CD14-positive monocyte (primary cell): ENCODE data around the gene PACC1. TPM values are rescaled to one million over a fixed set of nuclear protein-coding genes. Genes with fewer than 3 reads are reported as not detected.

ENCODE experiments used
- DNase-seq, 3 donors: peaks; one replicate each; pipeline ENCODE4 v3.0.0-alpha.2; 2011 to 2022
- H2AFZ ChIP-seq: 2 replicates; pipeline ENCODE4 v1.6.0; 2012; ENCODE audit warnings: mild to moderate bottlenecking, low read depth, low read length, inconsistent platforms; ENCODE audit not compliant: insufficient read depth, poor library complexity, severe bottlenecking
- H3K27ac ChIP-seq, 2 donors: 1 replicate in 1 of 2; 2 replicates in 1 of 2; pipeline ENCODE4 v1.5.1; 2012 to 2013; ENCODE audit warnings: low read length in 2 of 2, control low read depth in 1 of 2, inconsistent platforms in 1 of 2, low read depth in 1 of 2, mild to moderate bottlenecking in 1 of 2
- H3K27me3 ChIP-seq, 2 donors: one replicate each; pipeline versions ENCODE4 v1.6.0 to v1.6.1; 2011 to 2013; ENCODE audit warnings: low read length in 2 of 2; ENCODE audit not compliant: control insufficient read depth in 2 of 2, insufficient read depth in 2 of 2
- H3K36me3 ChIP-seq, 2 donors: replicated peaks in 1 of 2; 1 replicate in 1 of 2; 2 replicates in 1 of 2; pipeline versions ENCODE4 v1.5.1 to v1.6.1; 2012 to 2013; ENCODE audit warnings: low read length in 2 of 2, control low read depth in 1 of 2, inconsistent platforms in 1 of 2, mild to moderate bottlenecking in 1 of 2; ENCODE audit not compliant: insufficient read depth in 2 of 2, control insufficient read depth in 1 of 2
- H3K4me1 ChIP-seq, 2 donors: 1 replicate in 1 of 2; 2 replicates in 1 of 2; pipeline versions ENCODE4 v1.5.1 to v1.6.1; 2012 to 2013; ENCODE audit warnings: low read length in 2 of 2, control low read depth in 1 of 2, inconsistent platforms in 1 of 2, mild to moderate bottlenecking in 1 of 2, moderate library complexity in 1 of 2; ENCODE audit not compliant: insufficient read depth in 2 of 2, control insufficient read depth in 1 of 2
- H3K4me2 ChIP-seq: replicated peaks from 2 replicates; pipeline ENCODE3; 2012; ENCODE audit warnings: low read length, moderate library complexity, mild to moderate bottlenecking; ENCODE audit not compliant: poor library complexity, severe bottlenecking; ENCODE audit errors: extremely low read depth
- H3K4me3 ChIP-seq, 3 experiments: fragments of 200-600 bp in 1 of 3; sonication (generic) in 1 of 3; replicated peaks in 1 of 3; 1 replicate in 2 of 3; 2 replicates in 1 of 3; pipeline ENCODE4 v1.5.1; 2011 to 2013; ENCODE audit warnings: low read length in 3 of 3, mild to moderate bottlenecking in 3 of 3, control low read depth in 2 of 3, low read depth in 2 of 3, inconsistent platforms in 1 of 3, moderate library complexity in 1 of 3
- H3K79me2 ChIP-seq: 2 replicates; pipeline ENCODE4 v1.6.0; 2012; ENCODE audit warnings: mild to moderate bottlenecking, control low read depth, inconsistent platforms, low read length, moderate library complexity; ENCODE audit not compliant: insufficient read depth
- H3K9ac ChIP-seq: 2 replicates; pipeline ENCODE4 v1.6.0; 2017; ENCODE audit warnings: low read length, mild to moderate bottlenecking; ENCODE audit not compliant: insufficient read depth, poor library complexity, severe bottlenecking
- H3K9me3 ChIP-seq, 2 donors: replicated peaks in 1 of 2; 1 replicate in 1 of 2; 2 replicates in 1 of 2; pipeline versions ENCODE4 v1.5.1 to v1.6.1; 2012 to 2013; ENCODE audit warnings: low read length in 2 of 2, control low read depth in 1 of 2; ENCODE audit not compliant: control insufficient read depth in 1 of 2, insufficient read depth in 1 of 2
- H4K20me1 ChIP-seq: 2 replicates; pipeline ENCODE4 v1.6.0; 2012; ENCODE audit warnings: mild to moderate bottlenecking, low read length, control low read depth, moderate library complexity; ENCODE audit not compliant: insufficient read depth
- H3K27ac Mint-ChIP-seq, 7 donors: one replicate each; pipeline ENCODE4 v1.8.0; 2020; ENCODE audit warnings: mild to moderate bottlenecking in 7 of 7, mixed read lengths in 7 of 7, moderate library complexity in 6 of 7, inconsistent platforms in 2 of 7
- H3K27me3 Mint-ChIP-seq, 3 donors: one replicate each; pipeline ENCODE4 v1.8.0; 2021 to 2022; ENCODE audit warnings: low read depth in 3 of 3, mild to moderate bottlenecking in 3 of 3, mixed read lengths in 3 of 3, moderate library complexity in 3 of 3, inconsistent platforms in 1 of 3
- H3K36me3 Mint-ChIP-seq, 2 donors: one replicate each; pipeline ENCODE4 v1.8.0; 2020; ENCODE audit warnings: mixed read lengths in 2 of 2, inconsistent platforms in 1 of 2, mild to moderate bottlenecking in 1 of 2
- H3K4me1 Mint-ChIP-seq: one replicate; pipeline ENCODE4 v1.8.0; 2020; ENCODE audit warnings: mild to moderate bottlenecking, mixed read lengths
- H3K4me3 Mint-ChIP-seq, 2 donors: one replicate each; pipeline ENCODE4 v1.8.0; 2020; ENCODE audit warnings: mild to moderate bottlenecking in 2 of 2, mixed read lengths in 2 of 2, moderate library complexity in 1 of 2
- H3K9me3 Mint-ChIP-seq, 7 donors: one replicate each; pipeline ENCODE4 v1.8.0; 2020 to 2022; ENCODE audit warnings: mixed read lengths in 7 of 7, mild to moderate bottlenecking in 6 of 7, moderate library complexity in 6 of 7, inconsistent platforms in 2 of 7
- WGBS: methylation state at CpG from one replicate; pipeline ENCODE4 v1.1.5; 2013; ENCODE audit warnings: missing lambda C conversion rate; ENCODE audit not compliant: insufficient coverage; 5-methylcytosine and 5-hydroxymethylcytosine counted together
- intact Hi-C, 2 donors: fragments of 100-400 bp; cut with micrococcal nuclease; formaldehyde crosslinking; loops; one replicate each; pipeline versions ENCODE4 v1.15.0 to v1.15.1; 2023
- polyA plus RNA-seq, 3 donors: library from polyadenylated mRNA; depleted of rRNA in 1 of 3; unstranded in 2 of 3; stranded (reverse) in 1 of 3; fragments of 300-500 nt in 2 of 3; fragments of >200 nt in 1 of 3; fragmentation: Illumina TruSeq in 2 of 3; gene quantifications; 1 replicate in 2 of 3; 2 replicates in 1 of 3; pipeline ENCODE4 v1.2.3, GENCODE V29; 2012 to 2021
- TF ChIP-seq, protein P1 (sequence below): fragments of 200-600 bp; IDR thresholded peaks from one replicate; pipeline ENCODE4 v1.8.0; 2022; ENCODE audit warnings: antibody characterized with exemption, mild to moderate bottlenecking

Gene PACC1
- polyA plus RNA-seq, 3 donors = 14.0 to 16.6 (median 14.7) TPM

DNA sequence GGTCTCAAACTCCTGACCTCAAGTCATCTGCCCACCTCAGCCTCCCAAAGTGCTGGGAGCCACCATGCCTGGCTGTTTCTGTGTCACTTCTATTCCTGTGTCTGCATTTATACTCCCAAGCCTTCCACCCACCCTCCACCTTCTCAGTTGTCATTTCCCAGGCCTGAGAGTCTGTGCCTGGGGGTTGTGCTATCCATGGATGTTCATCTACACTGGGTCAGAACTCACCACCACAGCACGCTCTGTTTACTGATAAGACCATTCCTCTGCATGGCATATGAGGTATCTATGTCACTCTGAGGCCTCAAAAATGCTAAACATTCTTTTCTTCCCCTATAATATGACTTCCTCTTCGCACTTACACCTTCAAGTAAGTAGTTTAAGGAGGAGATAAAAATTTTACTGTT lies 24.1 kb upstream of the PACC1 start:
- peaks cover 10% of the 10 kb centered on the region for H3K4me1 Mint-ChIP-seq
- intact Hi-C loops = no loop called here
- Histone ChIP-seq H3K9me3 (no peaks in the 10 kb centered on the region), H3K4me2 (no peak overlapping the region), H4K20me1 (no peaks in the 10 kb centered on the region), H3K9ac (no peak overlapping the region), H2AFZ (no peak overlapping the region), H3K27me3 (no peaks in the 10 kb centered on the region), H3K27ac (no peak overlapping the region), H3K4me3 (no peak overlapping the region), H3K79me2 (peaks cover 3% of the 10 kb centered on the region), H3K36me3 (no peaks in the 10 kb centered on the region), H3K4me1 (peaks cover 0 to 6% of the 10 kb centered on the region in 2 donors)
- H3K9me3 Mint-ChIP-seq = no peaks in the 10 kb centered on the region
- peaks cover 0 to 4% of the 10 kb centered on the region in 2 donors for H3K36me3 Mint-ChIP-seq
- no peak for DNase-seq
- no CpG with 5 or more reads among the region's 2 CpGs for WGBS
- H3K4me3 Mint-ChIP-seq = no peak overlapping the region
- H3K27ac Mint-ChIP-seq = peak overlapping the region in 2 of 7 donors; percentile 4 to 6
- TF ChIP-seq, protein P1, sequence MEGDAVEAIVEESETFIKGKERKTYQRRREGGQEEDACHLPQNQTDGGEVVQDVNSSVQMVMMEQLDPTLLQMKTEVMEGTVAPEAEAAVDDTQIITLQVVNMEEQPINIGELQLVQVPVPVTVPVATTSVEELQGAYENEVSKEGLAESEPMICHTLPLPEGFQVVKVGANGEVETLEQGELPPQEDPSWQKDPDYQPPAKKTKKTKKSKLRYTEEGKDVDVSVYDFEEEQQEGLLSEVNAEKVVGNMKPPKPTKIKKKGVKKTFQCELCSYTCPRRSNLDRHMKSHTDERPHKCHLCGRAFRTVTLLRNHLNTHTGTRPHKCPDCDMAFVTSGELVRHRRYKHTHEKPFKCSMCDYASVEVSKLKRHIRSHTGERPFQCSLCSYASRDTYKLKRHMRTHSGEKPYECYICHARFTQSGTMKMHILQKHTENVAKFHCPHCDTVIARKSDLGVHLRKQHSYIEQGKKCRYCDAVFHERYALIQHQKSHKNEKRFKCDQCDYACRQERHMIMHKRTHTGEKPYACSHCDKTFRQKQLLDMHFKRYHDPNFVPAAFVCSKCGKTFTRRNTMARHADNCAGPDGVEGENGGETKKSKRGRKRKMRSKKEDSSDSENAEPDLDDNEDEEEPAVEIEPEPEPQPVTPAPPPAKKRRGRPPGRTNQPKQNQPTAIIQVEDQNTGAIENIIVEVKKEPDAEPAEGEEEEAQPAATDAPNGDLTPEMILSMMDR = no peak
- H3K27me3 Mint-ChIP-seq = no peaks in the 10 kb centered on the region

DNA sequence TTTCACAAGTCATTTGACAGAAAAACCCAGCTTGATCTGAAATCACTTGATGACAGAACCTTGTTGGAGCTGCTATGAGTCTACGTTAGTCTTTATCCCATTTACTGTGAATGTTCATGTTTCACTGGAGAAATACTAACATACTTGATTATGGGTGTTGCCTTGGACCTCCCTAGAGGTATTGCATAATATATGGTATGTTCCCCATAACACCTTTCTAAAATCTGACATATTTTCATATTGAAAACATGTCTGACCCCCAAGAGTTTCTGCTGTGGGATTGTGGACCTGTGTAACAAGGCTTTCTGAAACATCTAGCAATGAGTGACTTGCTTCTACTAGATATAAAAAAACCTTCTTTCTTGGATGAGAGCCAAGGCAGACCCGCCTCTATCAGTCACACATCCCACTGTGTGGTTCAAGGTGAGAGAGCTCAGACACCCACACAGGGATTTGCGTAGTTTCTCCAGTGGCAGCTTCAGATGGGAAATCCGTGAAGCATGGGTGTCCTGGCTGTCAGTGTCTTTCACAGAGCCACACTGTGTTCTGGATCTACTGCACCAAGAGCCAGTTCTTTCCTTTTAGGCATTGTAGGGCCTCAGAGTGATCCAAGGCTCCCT lies 22.6 kb upstream of the PACC1 start:
- H3K9ac ChIP-seq = no peak overlapping the region
- intact Hi-C loops = no loop called here

More for the DNA sequence above, 22.6 kb upstream of the PACC1 start:
- H3K9me3 ChIP-seq = no peaks in the 10 kb centered on the region
- TF ChIP-seq, protein P1 = no peak
- no peaks in the 10 kb centered on the region for H4K20me1 ChIP-seq
- no peaks in the 10 kb centered on the region for H3K27me3 ChIP-seq
- H3K4me1 ChIP-seq = peaks cover 9 to 17% of the 10 kb centered on the region in 2 donors
- no peak overlapping the region for H3K27ac Mint-ChIP-seq
- no peak overlapping the region for H3K27ac ChIP-seq
- no peak overlapping the region for H2AFZ ChIP-seq
- 100% methylated on average over 2 of the region's 4 CpGs for WGBS
- no peak overlapping the region for H3K4me3 ChIP-seq
- no peaks in the 10 kb centered on the region for H3K27me3 Mint-ChIP-seq
- H3K4me2 ChIP-seq = no peak overlapping the region
- no peak for DNase-seq
- H3K36me3 Mint-ChIP-seq = peaks cover 0 to 3% of the 10 kb centered on the region in 2 donors
- H3K4me1 Mint-ChIP-seq = peaks cover 20% of the 10 kb centered on the region
- peaks cover 11% of the 10 kb centered on the region for H3K79me2 ChIP-seq
- H3K36me3 ChIP-seq = no peaks in the 10 kb centered on the region
- no peaks in the 10 kb centered on the region for H3K9me3 Mint-ChIP-seq
- no peak overlapping the region for H3K4me3 Mint-ChIP-seq
